Measurements from ENCODE around the gene TMEM236. TPM values are rescaled to one million over a fixed set of nuclear protein-coding genes. Genes with fewer than 3 reads are reported as not detected.

TMEM236 gene
- total RNA-seq, 1 donor from 2014 or later: 0.09 TPM

- CTCF ChIA-PET: no interaction called here
Measured at GRCh38 chr10:17790651-17791050, 38.6 kb downstream of the TMEM236 start.

DNA sequence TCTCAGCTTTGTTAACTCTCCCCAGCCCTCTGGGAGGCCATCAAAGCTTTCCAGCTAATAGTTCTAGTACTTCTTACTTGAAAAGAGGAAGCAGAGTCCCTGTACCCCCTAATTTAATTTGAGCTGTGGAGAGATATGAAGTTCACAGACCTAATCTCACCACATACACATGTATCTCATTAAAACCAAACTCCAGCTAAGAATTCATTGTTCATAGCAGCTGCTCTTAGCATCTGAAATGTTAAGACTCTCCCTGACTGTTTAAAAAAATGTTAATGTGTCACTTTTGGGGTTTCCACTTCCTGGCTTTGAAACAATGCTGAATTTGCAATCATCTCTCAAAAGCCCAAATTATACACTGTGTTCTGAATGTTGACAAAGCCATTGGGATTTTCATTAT lies 41.0 kb downstream of the TMEM236 start:
- ChIA-PET POLR2A (no interaction called here), CTCF (no interaction called here)
- ATAC-seq (ENCODE audit: low read depth) (no peak), DNase-seq (no peak)
- TF ChIP-seq, protein P1, sequence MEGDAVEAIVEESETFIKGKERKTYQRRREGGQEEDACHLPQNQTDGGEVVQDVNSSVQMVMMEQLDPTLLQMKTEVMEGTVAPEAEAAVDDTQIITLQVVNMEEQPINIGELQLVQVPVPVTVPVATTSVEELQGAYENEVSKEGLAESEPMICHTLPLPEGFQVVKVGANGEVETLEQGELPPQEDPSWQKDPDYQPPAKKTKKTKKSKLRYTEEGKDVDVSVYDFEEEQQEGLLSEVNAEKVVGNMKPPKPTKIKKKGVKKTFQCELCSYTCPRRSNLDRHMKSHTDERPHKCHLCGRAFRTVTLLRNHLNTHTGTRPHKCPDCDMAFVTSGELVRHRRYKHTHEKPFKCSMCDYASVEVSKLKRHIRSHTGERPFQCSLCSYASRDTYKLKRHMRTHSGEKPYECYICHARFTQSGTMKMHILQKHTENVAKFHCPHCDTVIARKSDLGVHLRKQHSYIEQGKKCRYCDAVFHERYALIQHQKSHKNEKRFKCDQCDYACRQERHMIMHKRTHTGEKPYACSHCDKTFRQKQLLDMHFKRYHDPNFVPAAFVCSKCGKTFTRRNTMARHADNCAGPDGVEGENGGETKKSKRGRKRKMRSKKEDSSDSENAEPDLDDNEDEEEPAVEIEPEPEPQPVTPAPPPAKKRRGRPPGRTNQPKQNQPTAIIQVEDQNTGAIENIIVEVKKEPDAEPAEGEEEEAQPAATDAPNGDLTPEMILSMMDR (IDR thresholded peaks at IDR 0.05): no peak
- H3K9me3 Mint-ChIP-seq: no peaks in the 10 kb centered on the region
- H3K27ac Mint-ChIP-seq: no peak overlapping the region
- H3K4me3 Mint-ChIP-seq: no peak overlapping the region
- no peaks in the 10 kb centered on the region for H3K4me1 Mint-ChIP-seq
- H3K36me3 Mint-ChIP-seq (ENCODE audit: low read depth): no peaks in the 10 kb centered on the region
- intact Hi-C loops (cut with micrococcal nuclease): no loop called here
- H3K27me3 Mint-ChIP-seq: peaks cover 5% of the 10 kb centered on the region

More at GRCh38 chr10:17790651-17791050, 38.6 kb downstream of the TMEM236 start:
- intact Hi-C loops (cut with micrococcal nuclease): no loop called here
- TF ChIP-seq, protein P1 (IDR thresholded peaks at IDR 0.05): no peak
- DNase-seq (no peak), ATAC-seq (ENCODE audit: low read depth) (no peak)
- Mint-ChIP-seq H3K27me3 (peaks cover 5% of the 10 kb centered on the region), H3K4me3 (no peak overlapping the region), H3K27ac (no peak overlapping the region), H3K9me3 (no peaks in the 10 kb centered on the region), H3K4me1 (no peaks in the 10 kb centered on the region), H3K36me3 (ENCODE audit: low read depth) (no peaks in the 10 kb centered on the region)
- POLR2A ChIA-PET: no interaction called here

GRCh38 chr10:17793823-17794644 lies 42.0 kb downstream of the TMEM236 start:
- peaks cover under 1% of the 10 kb centered on the region for H3K27me3 Mint-ChIP-seq
- H3K27ac Mint-ChIP-seq: no peak overlapping the region
- POLR2A ChIA-PET: no interaction called here
- no peak overlapping the region for H3K4me3 Mint-ChIP-seq
- H3K9me3 Mint-ChIP-seq: no peaks in the 10 kb centered on the region
- TF ChIP-seq, protein P1 (IDR thresholded peaks at IDR 0.05): no peak
- H3K36me3 Mint-ChIP-seq (ENCODE audit: low read depth): no peaks in the 10 kb centered on the region
- ATAC-seq (ENCODE audit: low read depth) (no peak), DNase-seq (no peak)
- intact Hi-C loops (cut with micrococcal nuclease): no loop called here
- H3K4me1 Mint-ChIP-seq: no peaks in the 10 kb centered on the region
- CTCF ChIA-PET: no interaction called here

GRCh38 chr10:17795083-17795482 lies 43.1 kb downstream of the TMEM236 start:
- CTCF ChIA-PET: no interaction called here
- Mint-ChIP-seq H3K27ac (no peak overlapping the region), H3K27me3 (no peaks in the 10 kb centered on the region), H3K4me1 (no peaks in the 10 kb centered on the region), H3K9me3 (no peaks in the 10 kb centered on the region), H3K36me3 (ENCODE audit: low read depth) (no peaks in the 10 kb centered on the region), H3K4me3 (no peak overlapping the region)
- ATAC-seq (ENCODE audit: low read depth) (no peak), DNase-seq (no peak)
- TF ChIP-seq, protein P1 (IDR thresholded peaks at IDR 0.05): no peak
- POLR2A ChIA-PET: no interaction called here
- intact Hi-C loops (cut with micrococcal nuclease): no loop called here

- no peak overlapping the region for H3K27ac Mint-ChIP-seq
Measured at GRCh38 chr10:17795813-17796594, 44.0 kb downstream of the TMEM236 start.

More at GRCh38 chr10:17795813-17796594, 44.0 kb downstream of the TMEM236 start:
- POLR2A ChIA-PET: no interaction called here
- DNase-seq (no peak), ATAC-seq (ENCODE audit: low read depth) (no peak)
- Mint-ChIP-seq H3K36me3 (ENCODE audit: low read depth) (no peaks in the 10 kb centered on the region), H3K9me3 (no peaks in the 10 kb centered on the region), H3K4me3 (no peak overlapping the region), H3K4me1 (no peaks in the 10 kb centered on the region), H3K27me3 (no peaks in the 10 kb centered on the region)
- intact Hi-C loops (cut with micrococcal nuclease): no loop called here
- CTCF ChIA-PET: no interaction called here
- TF ChIP-seq, protein P1 (IDR thresholded peaks at IDR 0.05): no peak
